ENCODE results near the gene HNRNPR.

Gene HNRNPR

DNA sequence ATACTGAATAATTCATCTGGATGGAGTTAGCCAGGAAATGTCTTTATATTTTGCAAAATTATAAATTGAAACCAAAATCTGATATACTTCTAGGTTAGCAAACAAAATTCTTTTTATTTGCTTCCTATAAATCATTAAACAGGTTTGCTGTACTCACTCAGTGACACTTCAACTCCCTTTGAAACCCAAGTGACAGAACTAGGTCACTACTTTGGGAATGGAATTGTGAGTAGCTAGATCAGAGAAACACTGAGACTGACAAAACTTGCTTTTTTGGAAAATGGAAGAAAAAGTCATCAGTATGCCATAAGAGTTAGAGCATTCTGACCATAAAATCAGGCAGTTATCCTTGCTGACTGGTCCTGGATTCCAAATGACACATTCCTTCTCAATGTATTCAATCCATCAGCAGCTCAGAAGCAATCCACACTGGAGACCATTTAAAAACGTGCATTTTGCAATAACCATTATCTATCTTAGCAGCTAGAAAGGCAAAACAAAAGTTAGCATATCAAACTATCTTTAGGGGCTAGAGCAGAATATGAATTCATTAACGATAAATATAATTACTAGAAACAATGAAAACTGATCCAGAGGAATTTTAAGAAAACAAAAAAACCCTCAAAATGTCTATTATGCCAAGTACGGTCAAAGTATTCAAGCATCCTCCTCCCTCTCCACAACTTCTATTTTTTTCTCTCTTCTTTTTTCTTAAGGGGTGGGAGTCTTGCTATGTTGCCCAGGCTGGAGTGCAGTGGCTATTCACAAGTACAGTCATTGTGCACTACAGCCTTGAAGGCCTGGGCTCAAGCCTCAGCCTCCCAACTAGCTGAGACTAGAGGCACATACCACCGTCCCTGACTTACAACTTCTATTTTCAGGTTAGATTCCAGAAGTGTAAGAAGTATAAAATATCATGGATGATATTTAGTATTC, 60.1 kb downstream of the HNRNPR start:
- H3K4me2 ChIP-seq (ENCODE audit: low read length) = no peak overlapping the region
- H3K27ac ChIP-seq (ENCODE audit: low read length) = no peak overlapping the region
- H3K4me3 ChIP-seq (ENCODE audit: low read length) = no peak overlapping the region
- peaks cover 35% of the 10 kb centered on the region for H3K36me3 ChIP-seq (replicated peaks; ENCODE audit: low read depth, low read length)
- H3K27me3 ChIP-seq (ENCODE audit: low read depth, low read length) = no peaks in the 10 kb centered on the region
- no peak overlapping the region for H2AFZ ChIP-seq (ENCODE audit: low read depth, low read length)
- H3K9me3 ChIP-seq (ENCODE audit: insufficient read depth, low read length) = no peaks in the 10 kb centered on the region
- no peaks in the 10 kb centered on the region for H4K20me1 ChIP-seq (ENCODE audit: insufficient read depth, low read length)
- H3K79me2 ChIP-seq (ENCODE audit: low read length) = no peaks in the 10 kb centered on the region
- no peak overlapping the region for H3K9ac ChIP-seq (ENCODE audit: low read length)
- no peaks in the 10 kb centered on the region for H3K4me1 ChIP-seq (ENCODE audit: low read length)
- TF ChIP-seq, protein P1, sequence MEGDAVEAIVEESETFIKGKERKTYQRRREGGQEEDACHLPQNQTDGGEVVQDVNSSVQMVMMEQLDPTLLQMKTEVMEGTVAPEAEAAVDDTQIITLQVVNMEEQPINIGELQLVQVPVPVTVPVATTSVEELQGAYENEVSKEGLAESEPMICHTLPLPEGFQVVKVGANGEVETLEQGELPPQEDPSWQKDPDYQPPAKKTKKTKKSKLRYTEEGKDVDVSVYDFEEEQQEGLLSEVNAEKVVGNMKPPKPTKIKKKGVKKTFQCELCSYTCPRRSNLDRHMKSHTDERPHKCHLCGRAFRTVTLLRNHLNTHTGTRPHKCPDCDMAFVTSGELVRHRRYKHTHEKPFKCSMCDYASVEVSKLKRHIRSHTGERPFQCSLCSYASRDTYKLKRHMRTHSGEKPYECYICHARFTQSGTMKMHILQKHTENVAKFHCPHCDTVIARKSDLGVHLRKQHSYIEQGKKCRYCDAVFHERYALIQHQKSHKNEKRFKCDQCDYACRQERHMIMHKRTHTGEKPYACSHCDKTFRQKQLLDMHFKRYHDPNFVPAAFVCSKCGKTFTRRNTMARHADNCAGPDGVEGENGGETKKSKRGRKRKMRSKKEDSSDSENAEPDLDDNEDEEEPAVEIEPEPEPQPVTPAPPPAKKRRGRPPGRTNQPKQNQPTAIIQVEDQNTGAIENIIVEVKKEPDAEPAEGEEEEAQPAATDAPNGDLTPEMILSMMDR (IDR thresholded peaks at IDR 0.05; ENCODE audit: low read depth, low read length) = no peak
- TF ChIP-seq EZH2phosphoT487 (IDR thresholded peaks at IDR 0.05; ENCODE audit: low read depth) = no peak

DNA sequence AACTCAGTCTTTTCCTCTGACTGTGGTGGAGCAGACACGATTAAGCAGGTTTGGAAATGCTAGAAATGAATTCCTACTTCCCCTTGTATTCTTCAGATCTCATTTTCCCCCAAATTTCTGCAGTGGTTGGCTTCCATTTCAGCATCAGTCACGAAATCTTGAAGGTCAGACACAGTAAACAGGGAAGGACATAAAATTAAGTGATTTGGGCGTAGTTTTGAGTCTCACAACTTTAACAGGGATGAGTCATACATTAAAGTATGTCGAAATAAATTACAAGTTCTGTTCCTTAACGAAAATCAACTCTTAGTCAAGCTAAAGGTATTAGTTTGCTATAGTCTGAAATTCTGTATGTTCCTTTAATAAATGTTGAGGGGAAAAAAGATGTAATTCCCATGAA, 61.1 kb downstream of the HNRNPR start:
- TF ChIP-seq EZH2phosphoT487 (IDR thresholded peaks at IDR 0.05; ENCODE audit: low read depth) = no peak
- TF ChIP-seq, protein P1 (IDR thresholded peaks at IDR 0.05; ENCODE audit: low read depth, low read length) = no peak
- Histone ChIP-seq H3K79me2 (ENCODE audit: low read length) (no peaks in the 10 kb centered on the region), H2AFZ (ENCODE audit: low read depth, low read length) (no peak overlapping the region), H3K4me1 (ENCODE audit: low read length) (no peaks in the 10 kb centered on the region), H4K20me1 (ENCODE audit: insufficient read depth, low read length) (no peaks in the 10 kb centered on the region), H3K27me3 (ENCODE audit: low read depth, low read length) (no peaks in the 10 kb centered on the region), H3K27ac (ENCODE audit: low read length) (no peak overlapping the region), H3K9me3 (ENCODE audit: insufficient read depth, low read length) (no peaks in the 10 kb centered on the region), H3K4me2 (ENCODE audit: low read length) (no peak overlapping the region), H3K4me3 (ENCODE audit: low read length) (no peak overlapping the region), H3K9ac (ENCODE audit: low read length) (no peak overlapping the region), H3K36me3 (replicated peaks; ENCODE audit: low read depth, low read length) (peaks cover 30% of the 10 kb centered on the region)

DNA sequence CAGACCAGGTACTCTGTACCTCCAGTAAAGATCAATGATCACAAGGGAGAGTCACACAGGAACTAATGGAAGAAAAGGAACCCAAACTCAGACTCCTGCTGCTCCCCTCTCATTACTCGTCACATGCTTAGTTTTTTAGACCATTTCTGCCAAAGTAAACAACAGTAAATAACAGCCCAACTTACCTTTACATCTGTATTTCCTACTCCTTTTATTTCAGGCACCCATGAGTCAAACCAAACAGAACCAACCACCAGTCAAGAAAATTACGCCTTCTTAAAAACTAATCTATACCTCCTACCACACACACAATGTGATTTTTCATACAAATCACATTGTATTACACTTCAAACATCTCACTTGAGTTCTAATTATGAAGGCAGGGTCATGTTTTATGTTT, 65.4 kb downstream of the HNRNPR start:
- Histone ChIP-seq H3K9me3 (ENCODE audit: insufficient read depth, low read length) (no peaks in the 10 kb centered on the region), H3K27me3 (ENCODE audit: low read depth, low read length) (no peaks in the 10 kb centered on the region), H4K20me1 (ENCODE audit: insufficient read depth, low read length) (no peaks in the 10 kb centered on the region), H3K4me2 (ENCODE audit: low read length) (no peak overlapping the region), H3K4me1 (ENCODE audit: low read length) (peaks cover 12% of the 10 kb centered on the region), H2AFZ (ENCODE audit: low read depth, low read length) (no peak overlapping the region), H3K79me2 (ENCODE audit: low read length) (no peaks in the 10 kb centered on the region), H3K4me3 (ENCODE audit: low read length) (no peak overlapping the region), H3K9ac (ENCODE audit: low read length) (no peak overlapping the region), H3K36me3 (replicated peaks; ENCODE audit: low read depth, low read length) (peaks cover 24% of the 10 kb centered on the region), H3K27ac (ENCODE audit: low read length) (no peak overlapping the region)
- TF ChIP-seq, protein P1 (IDR thresholded peaks at IDR 0.05; ENCODE audit: low read depth, low read length) = no peak
- TF ChIP-seq EZH2phosphoT487 (IDR thresholded peaks at IDR 0.05; ENCODE audit: low read depth) = no peak

DNA sequence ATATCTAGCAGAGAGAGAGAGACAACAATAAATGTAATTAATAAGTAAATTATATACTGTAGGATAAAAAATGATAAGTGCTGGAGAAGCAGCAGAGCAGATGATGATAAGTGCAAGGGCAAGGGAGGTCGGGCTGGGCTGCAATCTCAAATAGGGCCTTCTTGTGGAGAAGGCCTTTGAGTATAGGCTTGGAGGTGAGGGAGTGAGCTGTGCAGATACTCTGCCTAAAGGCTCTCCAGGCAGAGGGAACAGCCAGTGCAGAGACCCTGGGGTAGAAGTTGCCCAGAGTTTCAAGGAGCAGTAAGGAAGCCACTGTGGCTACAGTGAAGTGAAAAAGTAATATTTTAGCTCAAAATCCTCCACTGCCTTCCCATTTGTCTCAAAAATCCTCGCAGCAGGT, 67.6 kb downstream of the HNRNPR start:
- no peaks in the 10 kb centered on the region for H4K20me1 ChIP-seq (ENCODE audit: insufficient read depth, low read length)
- peaks cover 8% of the 10 kb centered on the region for H3K36me3 ChIP-seq (replicated peaks; ENCODE audit: low read depth, low read length)
- no peak overlapping the region for H2AFZ ChIP-seq (ENCODE audit: low read depth, low read length)
- H3K4me1 ChIP-seq (ENCODE audit: low read length) = peaks cover 12% of the 10 kb centered on the region
- TF ChIP-seq, protein P1 (IDR thresholded peaks at IDR 0.05; ENCODE audit: low read depth, low read length) = no peak
- no peaks in the 10 kb centered on the region for H3K9me3 ChIP-seq (ENCODE audit: insufficient read depth, low read length)
- no peak overlapping the region for H3K4me3 ChIP-seq (ENCODE audit: low read length)
- H3K27me3 ChIP-seq (ENCODE audit: low read depth, low read length) = no peaks in the 10 kb centered on the region
- no peak overlapping the region for H3K9ac ChIP-seq (ENCODE audit: low read length)
- no peak overlapping the region for H3K27ac ChIP-seq (ENCODE audit: low read length)
- H3K4me2 ChIP-seq (ENCODE audit: low read length) = no peak overlapping the region
- no peaks in the 10 kb centered on the region for H3K79me2 ChIP-seq (ENCODE audit: low read length)

Measured in OCI-LY3 (cell line).